Testis (tissue), 2 donors: Measurements from ENCODE around the gene SCYGR2.

Source experiments
- CTCF ChIP-seq, 3 experiments: fragments of 450-650 bp in 2 of 3; fragments of 200-600 bp in 1 of 3; sonication (generic) in 1 of 3; IDR thresholded peaks; one replicate each; pipeline ENCODE4 v1.5.1; 2016 to 2019; ENCODE audit warnings: antibody characterized with exemption in 3 of 3, mild to moderate bottlenecking in 2 of 3, moderate library complexity in 1 of 3
- POLR2A ChIP-seq: fragments of 450-650 bp; IDR thresholded peaks from one replicate; pipeline ENCODE4 v1.6.1; 2017; ENCODE audit warnings: antibody characterized with exemption, mild to moderate bottlenecking, moderate library complexity

- TF ChIP-seq CTCF (IDR thresholded peaks at IDR 0.05), result no peak
- no peak for TF ChIP-seq POLR2A
Observed at GRCh38 chr2:227615181-227615580, 16.5 kb downstream of the SCYGR2 start.
